ENCODE measurements around the gene PGC.

Gene PGC

DNA sequence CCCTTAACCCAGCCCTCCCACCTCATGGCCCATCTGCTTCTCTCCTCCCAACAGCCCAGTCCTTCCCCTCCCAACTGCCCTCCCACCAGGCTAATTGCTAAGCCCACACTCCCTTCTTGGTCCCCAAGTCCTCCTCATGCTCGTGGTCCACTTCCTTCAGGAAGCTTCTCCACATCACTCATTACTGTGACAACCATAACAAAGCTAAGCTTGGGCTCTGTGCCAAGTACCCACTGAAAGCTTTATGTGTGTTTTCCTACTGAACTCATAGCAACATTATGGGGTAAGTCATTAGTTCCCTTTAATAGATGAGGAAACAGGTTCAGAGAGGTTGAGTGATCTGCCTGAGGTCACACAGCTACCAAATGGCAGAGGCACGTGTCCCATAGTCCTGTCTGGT, 16.3 kb upstream of the PGC start:
- TF ChIP-seq, protein P1, sequence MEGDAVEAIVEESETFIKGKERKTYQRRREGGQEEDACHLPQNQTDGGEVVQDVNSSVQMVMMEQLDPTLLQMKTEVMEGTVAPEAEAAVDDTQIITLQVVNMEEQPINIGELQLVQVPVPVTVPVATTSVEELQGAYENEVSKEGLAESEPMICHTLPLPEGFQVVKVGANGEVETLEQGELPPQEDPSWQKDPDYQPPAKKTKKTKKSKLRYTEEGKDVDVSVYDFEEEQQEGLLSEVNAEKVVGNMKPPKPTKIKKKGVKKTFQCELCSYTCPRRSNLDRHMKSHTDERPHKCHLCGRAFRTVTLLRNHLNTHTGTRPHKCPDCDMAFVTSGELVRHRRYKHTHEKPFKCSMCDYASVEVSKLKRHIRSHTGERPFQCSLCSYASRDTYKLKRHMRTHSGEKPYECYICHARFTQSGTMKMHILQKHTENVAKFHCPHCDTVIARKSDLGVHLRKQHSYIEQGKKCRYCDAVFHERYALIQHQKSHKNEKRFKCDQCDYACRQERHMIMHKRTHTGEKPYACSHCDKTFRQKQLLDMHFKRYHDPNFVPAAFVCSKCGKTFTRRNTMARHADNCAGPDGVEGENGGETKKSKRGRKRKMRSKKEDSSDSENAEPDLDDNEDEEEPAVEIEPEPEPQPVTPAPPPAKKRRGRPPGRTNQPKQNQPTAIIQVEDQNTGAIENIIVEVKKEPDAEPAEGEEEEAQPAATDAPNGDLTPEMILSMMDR (IDR thresholded peaks at IDR 0.05; ENCODE audit: insufficient read depth, missing control alignments), result no peak
- DNase-seq (ENCODE audit: insufficient read length, low spot score) (no peak), FAIRE-seq (no peak)

DNA sequence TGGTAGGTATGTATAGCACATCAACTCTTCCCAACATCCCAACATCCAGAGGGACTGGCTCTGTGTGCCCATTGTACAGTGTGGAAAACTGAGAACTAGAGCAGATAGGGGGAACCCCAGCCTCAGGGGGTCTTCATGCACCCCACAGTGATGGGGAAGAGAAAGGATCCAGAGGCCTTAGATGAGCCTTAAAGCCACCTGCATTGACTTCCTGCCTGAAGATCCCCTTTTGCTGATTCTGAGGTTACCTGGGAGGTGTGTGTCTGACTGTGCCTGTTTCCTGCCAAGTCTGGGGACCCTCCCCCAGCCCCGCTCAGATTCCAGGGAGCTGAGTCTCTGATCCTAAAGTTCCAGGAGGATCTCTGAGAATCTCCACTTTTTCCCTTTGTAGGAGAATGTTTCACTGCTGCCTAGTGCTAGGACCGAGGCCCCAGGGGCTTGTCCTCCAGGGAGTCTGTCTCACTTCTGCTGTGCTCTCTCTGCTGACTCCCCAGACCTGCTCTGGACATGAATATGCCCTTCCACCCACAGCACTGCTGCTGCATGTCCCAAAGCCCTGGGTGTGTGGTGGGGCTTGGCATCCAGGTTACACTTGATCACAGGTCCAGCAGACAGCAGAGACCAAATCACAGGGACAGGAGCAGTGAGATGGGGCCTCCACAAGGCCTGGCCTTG, 12.8 kb upstream of the PGC start:
- DNase-seq (ENCODE audit: insufficient read length, low spot score) (no peak), FAIRE-seq (no peak)
- TF ChIP-seq, protein P1 (IDR thresholded peaks at IDR 0.05; ENCODE audit: insufficient read depth, missing control alignments), result no peak

DNA sequence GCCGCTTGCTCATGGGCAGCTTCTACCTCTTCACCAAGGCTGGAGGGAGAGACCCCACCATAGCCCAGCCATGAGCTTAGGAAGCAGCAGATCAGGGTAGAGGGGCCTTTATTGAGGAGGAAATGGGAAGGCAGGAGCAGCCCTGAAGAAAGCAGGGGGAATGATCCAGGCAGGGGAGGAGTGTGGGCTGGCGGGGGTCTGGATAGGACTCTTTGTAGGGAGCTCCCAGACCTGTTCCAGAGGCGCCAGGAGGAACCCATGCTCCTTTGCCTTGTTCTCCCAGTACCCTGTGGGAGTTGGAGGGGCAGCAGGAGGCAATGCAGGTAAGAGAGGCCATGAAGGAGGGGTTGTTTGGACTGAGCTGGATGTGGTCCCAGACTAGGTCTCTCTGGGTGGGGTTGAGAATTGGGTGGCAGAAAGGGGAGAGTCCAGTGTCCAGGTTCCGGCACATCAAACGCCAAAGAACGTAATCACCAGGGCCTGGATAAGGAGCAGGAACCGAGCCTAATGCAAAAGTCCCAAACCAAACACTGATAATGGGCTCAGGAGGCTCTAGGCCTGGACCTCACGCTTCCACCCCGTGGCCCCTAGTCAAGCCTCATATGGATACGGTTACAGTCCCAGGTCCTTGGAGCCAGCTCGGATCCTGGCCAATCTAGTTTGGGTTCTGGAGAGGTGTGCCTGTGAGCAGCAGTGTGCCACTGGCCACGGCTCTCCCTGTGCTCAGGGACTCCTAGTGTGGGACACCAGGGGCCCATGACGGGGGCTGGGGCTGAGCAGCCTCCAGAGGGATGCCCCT, 12.1 kb upstream of the PGC start:
- FAIRE-seq, result no peak
- no peak for DNase-seq (ENCODE audit: insufficient read length, low spot score)
- TF ChIP-seq, protein P1 (IDR thresholded peaks at IDR 0.05; ENCODE audit: insufficient read depth, missing control alignments), result no peak

DNA sequence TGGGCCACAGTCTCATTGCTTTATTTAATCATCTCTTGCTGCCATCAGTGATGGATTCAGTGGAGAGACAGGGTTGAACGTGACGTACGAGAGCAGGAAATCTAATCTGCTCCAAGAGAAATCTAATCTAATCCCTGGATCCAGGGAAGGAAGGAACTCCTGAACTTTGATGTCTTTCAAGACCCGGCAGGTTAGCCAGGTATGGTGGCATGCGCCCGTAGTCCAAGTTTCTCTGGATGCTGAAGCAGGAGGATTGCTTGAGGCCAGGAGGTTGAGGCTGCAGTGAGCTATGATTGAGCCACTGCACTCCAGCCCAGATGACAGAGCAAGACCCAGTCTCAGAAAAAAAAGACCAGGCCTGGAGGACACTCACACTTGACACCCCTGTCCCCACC, 11.4 kb upstream of the PGC start:
- DNase-seq (ENCODE audit: insufficient read length, low spot score) (no peak), FAIRE-seq (no peak)
- TF ChIP-seq, protein P1 (IDR thresholded peaks at IDR 0.05; ENCODE audit: insufficient read depth, missing control alignments), result no peak

DNA sequence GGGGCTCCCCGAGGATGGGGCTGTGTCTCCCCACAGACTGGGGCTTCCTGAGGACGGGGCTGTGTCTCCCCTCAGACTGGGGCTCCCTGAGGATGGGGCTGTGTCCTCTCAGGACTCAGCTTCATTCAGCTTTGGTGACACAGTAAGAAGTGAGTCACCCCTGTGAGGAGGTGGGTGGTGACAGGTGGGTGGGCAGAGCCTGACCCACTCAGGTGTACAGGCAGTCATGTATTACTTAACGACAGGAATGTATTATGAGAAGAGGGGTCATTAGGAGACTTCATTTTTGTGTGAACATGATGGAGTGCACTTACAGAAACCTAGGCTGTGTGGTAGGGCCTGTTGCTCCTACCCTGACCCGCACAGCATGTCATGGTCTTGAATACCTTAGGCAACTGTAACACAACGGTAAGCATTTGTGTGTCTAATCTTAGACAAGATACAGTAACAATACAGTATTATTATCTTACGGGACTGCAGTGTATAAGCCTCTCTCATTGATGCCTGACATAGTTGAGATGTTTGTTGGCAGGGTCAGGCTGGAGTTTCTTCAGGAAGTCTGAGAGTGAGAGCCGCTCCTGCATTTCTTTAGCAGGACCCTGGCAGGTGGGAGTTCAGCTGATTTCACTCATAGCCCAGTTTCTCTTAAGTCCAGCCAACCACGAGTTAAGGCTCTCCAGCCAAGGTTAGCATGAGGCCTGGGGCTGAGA, 10.9 kb upstream of the PGC start:
- DNase-seq (ENCODE audit: insufficient read length, low spot score) (no peak), FAIRE-seq (no peak)
- TF ChIP-seq, protein P1 (IDR thresholded peaks at IDR 0.05; ENCODE audit: insufficient read depth, missing control alignments), result no peak

DNA sequence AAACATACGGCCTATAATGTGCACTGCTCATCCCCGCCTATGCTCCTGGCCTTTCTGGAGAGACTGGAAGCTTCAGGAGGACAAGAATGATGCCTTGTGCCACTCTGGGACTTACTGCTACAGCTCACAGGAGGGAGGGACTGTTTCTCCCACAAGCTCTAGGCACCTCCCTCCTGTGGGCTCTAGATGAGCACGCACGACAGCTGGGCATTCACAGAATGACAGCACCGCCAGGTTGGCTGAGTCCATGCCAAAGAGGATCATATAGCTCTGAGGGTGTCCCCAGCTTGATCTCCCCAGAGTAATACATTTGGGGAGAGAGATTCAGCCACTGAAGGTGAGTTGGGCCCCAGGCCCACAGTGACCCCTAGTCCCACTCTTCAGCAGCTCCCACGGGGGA, 10.1 kb upstream of the PGC start:
- TF ChIP-seq, protein P1 (IDR thresholded peaks at IDR 0.05; ENCODE audit: insufficient read depth, missing control alignments), result no peak
- FAIRE-seq (no peak), DNase-seq (ENCODE audit: insufficient read length, low spot score) (no peak)
